Fibroblast of pulmonary artery (primary cell): ENCODE measurements around the gene THYN1.

Experiments used
- DNase-seq: peaks from one replicate; pipeline ENCODE4 v3.0.0-alpha.2; 2010; ENCODE audit warnings: low read depth
- H3K4me3 ChIP-seq: replicated peaks from 2 replicates; pipeline ENCODE4 v1.5.1; 2011; ENCODE audit warnings: low read depth, mild to moderate bottlenecking, control low read depth, low read length, moderate library complexity
- TF ChIP-seq, protein P1 (sequence below): IDR thresholded peaks from 2 replicates; pipeline ENCODE4 v1.5.1; 2011; ENCODE audit warnings: mild to moderate bottlenecking, control low read depth, low read length, inconsistent platforms; ENCODE audit errors: missing control alignments

The THYN1 gene

GRCh38 chr11:134238956-134239355 is 14.2 kb downstream of the THYN1 start:
- DNase-seq, result no peak
- H3K4me3 ChIP-seq, result no peak overlapping the region
- TF ChIP-seq, protein P1, sequence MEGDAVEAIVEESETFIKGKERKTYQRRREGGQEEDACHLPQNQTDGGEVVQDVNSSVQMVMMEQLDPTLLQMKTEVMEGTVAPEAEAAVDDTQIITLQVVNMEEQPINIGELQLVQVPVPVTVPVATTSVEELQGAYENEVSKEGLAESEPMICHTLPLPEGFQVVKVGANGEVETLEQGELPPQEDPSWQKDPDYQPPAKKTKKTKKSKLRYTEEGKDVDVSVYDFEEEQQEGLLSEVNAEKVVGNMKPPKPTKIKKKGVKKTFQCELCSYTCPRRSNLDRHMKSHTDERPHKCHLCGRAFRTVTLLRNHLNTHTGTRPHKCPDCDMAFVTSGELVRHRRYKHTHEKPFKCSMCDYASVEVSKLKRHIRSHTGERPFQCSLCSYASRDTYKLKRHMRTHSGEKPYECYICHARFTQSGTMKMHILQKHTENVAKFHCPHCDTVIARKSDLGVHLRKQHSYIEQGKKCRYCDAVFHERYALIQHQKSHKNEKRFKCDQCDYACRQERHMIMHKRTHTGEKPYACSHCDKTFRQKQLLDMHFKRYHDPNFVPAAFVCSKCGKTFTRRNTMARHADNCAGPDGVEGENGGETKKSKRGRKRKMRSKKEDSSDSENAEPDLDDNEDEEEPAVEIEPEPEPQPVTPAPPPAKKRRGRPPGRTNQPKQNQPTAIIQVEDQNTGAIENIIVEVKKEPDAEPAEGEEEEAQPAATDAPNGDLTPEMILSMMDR, result no peak

- DNase-seq, result no peak
- TF ChIP-seq, protein P1, result no peak
- no peak overlapping the region for H3K4me3 ChIP-seq
Measured at GRCh38 chr11:134237557-134237922, 15.6 kb downstream of the THYN1 start.

- DNase-seq, result no peak
- H3K4me3 ChIP-seq, result no peak overlapping the region
- TF ChIP-seq, protein P1, result no peak
Measured at GRCh38 chr11:134236834-134237556, 16.2 kb downstream of the THYN1 start.

DNA sequence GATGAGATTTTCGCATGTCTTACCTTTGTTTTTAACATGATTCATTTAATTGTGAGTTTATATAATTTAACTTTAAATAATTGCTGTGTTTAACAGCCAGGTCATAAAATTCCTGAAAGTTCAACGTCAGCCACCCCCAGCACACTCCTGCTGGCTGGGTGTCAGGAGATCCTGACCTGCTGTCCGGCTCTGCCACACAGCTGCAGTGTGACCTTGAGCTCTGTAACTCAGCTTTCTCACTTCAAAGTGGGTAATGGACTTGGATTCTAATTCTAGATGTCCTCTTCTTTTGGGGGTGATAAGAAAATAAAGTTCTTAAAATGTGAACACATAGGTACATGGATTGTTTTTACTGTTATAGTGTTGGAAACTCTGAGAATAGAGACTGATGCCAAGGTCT is 17.8 kb downstream of the THYN1 start:
- no peak for DNase-seq
- TF ChIP-seq, protein P1, result no peak
- H3K4me3 ChIP-seq, result no peak overlapping the region

- no peak overlapping the region for H3K4me3 ChIP-seq
- TF ChIP-seq, protein P1, result no peak
- no peak for DNase-seq
Measured at GRCh38 chr11:134233729-134234179, 19.4 kb downstream of the THYN1 start.

DNA sequence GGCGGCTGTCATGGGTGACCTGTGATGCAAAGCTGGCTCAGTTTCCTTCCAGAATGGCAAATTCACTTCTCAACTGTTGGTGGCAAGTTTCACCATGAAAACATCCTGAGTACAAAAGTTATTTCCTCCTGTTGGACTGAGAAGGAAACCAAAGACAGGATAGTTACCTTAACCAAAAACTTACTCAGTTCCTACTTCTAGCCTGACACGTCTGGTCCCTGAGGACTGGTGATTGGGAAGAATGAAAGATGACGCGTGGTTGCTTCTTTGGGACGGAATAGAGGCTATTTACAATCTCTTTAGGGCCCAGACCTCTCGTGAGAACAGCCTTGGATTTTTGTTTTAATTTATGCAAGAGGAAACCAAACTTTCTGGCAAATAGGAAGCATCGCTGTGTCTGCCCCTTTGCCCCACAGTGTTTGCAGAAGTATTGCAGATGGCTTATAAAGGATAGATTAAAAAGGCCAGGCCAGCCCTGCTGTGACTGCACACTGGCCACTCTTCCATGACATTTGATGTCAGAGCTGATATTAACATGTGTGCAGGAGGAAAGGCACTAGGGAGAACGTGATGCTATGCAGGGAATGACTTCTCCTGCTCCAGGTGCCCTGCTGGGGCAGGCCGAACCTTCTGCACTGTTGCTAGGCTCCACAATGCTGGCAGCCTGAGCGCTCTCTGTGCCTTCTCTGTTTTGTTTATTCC is 21.0 kb downstream of the THYN1 start:
- H3K4me3 ChIP-seq, result no peak overlapping the region
- TF ChIP-seq, protein P1, result no peak
- DNase-seq, result no peak

GRCh38 chr11:134230339-134230738 is 22.8 kb downstream of the THYN1 start:
- DNase-seq, result no peak
- TF ChIP-seq, protein P1, result no peak
- no peak overlapping the region for H3K4me3 ChIP-seq
